ENCODE results near the gene BBOX1.
"Not testable (repeated sequence)": the region's sequence is repeated elsewhere in the genome, so short reads cannot be mapped to it uniquely, and the experiment has no call there.

BBOX1 gene

DNA sequence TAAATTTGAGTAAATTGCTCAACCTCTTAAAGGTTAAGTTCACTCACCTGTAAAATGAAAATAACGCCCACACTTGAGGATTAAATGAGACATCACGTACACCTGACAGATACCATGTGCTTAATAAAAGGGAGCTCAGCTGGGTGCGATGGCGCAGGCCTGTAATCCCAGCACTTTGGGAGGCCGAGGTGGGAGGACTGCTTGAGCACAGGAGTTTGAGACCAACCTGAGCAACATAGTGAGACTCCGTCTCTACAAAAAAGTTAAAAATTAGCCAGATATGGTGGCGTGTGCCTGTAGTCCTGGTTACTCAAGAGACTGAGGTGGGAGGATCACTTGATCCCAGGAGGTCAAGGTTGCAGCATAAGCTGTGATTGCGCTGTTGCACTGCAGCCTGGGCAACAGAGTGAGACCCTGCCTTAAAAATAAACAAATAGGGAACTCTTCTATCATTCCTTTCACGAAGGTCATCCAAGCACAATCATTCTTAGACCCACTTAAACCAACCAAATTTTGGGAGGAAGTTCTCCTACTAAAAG lies 134.1 kb downstream of the BBOX1 start:
- no peak for DNase-seq (ENCODE audit: low read depth in 2 of 2, low spot score in 1 of 2)

DNA sequence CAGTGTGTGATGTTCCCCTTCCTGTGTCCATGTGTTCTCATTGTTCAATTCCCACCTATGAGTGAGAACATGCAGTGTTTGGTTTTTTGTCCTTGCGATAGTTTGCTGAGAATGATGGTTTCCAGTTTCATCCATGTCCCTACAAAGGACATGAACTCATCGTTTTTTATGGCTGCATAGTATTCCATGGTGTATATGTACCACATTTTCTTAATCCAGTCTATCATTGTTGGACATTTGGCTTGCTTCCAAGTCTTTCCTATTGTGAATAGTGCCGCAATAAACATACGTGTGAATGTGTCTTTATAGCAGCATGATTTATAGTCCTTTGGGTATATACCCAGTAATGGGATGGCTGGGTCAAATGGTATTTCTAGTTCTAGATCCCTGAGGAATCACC lies 134.9 kb downstream of the BBOX1 start:
- not testable (repeated sequence) for DNase-seq (ENCODE audit: low read depth in 2 of 2, low spot score in 1 of 2)

Measured in stimulated activated CD8-positive, alpha-beta memory T cell treated with anti-CD3 and anti-CD28 coated beads, Interleukin-4, amount 100 ng/mL, for 1 hour (primary cell).